Chondrocyte (in vitro differentiated cells): Measurements from ENCODE around the gene MALT1. TPM values are rescaled to one million over a fixed set of nuclear protein-coding genes. Genes with fewer than 3 reads are reported as not detected.
"Not testable (repeated sequence)": the region's sequence is repeated elsewhere in the genome, so short reads cannot be mapped to it uniquely, and the experiment has no call there.

Experiments used
- DNase-seq: peaks from one replicate; pipeline ENCODE4 v3.0.0; 2021; ENCODE audit warnings: mixed read lengths, low spot score
- H3K27ac Mint-ChIP-seq: one replicate; pipeline ENCODE4 v1.8.0; 2021; ENCODE audit warnings: mild to moderate bottlenecking, moderate library complexity, mixed read lengths; ENCODE audit not compliant: unreplicated experiment
- H3K27me3 Mint-ChIP-seq: 2 replicates; pipeline ENCODE4 v1.8.0; 2021; ENCODE audit warnings: low read depth, mixed read lengths
- H3K36me3 Mint-ChIP-seq: 2 replicates; pipeline ENCODE4 v1.8.0; 2021; ENCODE audit warnings: low read depth, mixed read lengths
- H3K4me1 Mint-ChIP-seq: 2 replicates; pipeline ENCODE4 v1.8.0; 2021; ENCODE audit warnings: low read depth, mild to moderate bottlenecking, mixed read lengths
- H3K4me3 Mint-ChIP-seq: one replicate; pipeline ENCODE4 v1.8.0; 2021; ENCODE audit warnings: mild to moderate bottlenecking, moderate library complexity, mixed read lengths; ENCODE audit not compliant: unreplicated experiment
- H3K9me3 Mint-ChIP-seq: 2 replicates; pipeline ENCODE4 v1.8.0; 2021; ENCODE audit warnings: low read depth, mixed read lengths
- CTCF ChIP-seq: fragments of 200-600 bp; sonication (generic); IDR thresholded peaks from 2 replicates; pipeline ENCODE4 v1.5.0; 2021; ENCODE audit warnings: antibody characterized with exemption, mild to moderate bottlenecking, moderate library complexity
- total RNA-seq: library from RNA; stranded (reverse); gene quantifications from 3 replicates; pipeline ENCODE4 v1.2.1, GENCODE V29; 2021

The MALT1 gene
- total RNA-seq, 1 donor from 2014 or later: 17.4 TPM

GRCh38 chr18:58772161-58772560, 100.9 kb downstream of the MALT1 start:
- Mint-ChIP-seq H3K9me3 (no peaks in the 10 kb centered on the region), H3K4me1 (peaks cover 14% of the 10 kb centered on the region), H3K36me3 (no peaks in the 10 kb centered on the region), H3K4me3 (no peak overlapping the region), H3K27ac (no peak overlapping the region), H3K27me3 (no peaks in the 10 kb centered on the region)
- TF ChIP-seq CTCF: no peak
- DNase-seq: no peak

GRCh38 chr18:58776084-58776483, 104.8 kb downstream of the MALT1 start:
- Mint-ChIP-seq H3K4me3 (no peak overlapping the region), H3K4me1 (peaks cover 8% of the 10 kb centered on the region), H3K9me3 (no peaks in the 10 kb centered on the region), H3K27ac (no peak overlapping the region), H3K36me3 (peaks cover 1% of the 10 kb centered on the region), H3K27me3 (no peaks in the 10 kb centered on the region)
- TF ChIP-seq CTCF: no peak
- no peak for DNase-seq

- not testable (repeated sequence) for H3K9me3 Mint-ChIP-seq, H3K4me3 Mint-ChIP-seq, DNase-seq, H3K27ac Mint-ChIP-seq, H3K27me3 Mint-ChIP-seq, H3K36me3 Mint-ChIP-seq
- H3K4me1 Mint-ChIP-seq: peaks cover 12% of the 10 kb centered on the region
These were observed 105.3 kb downstream of the MALT1 start for GRCh38 chr18:58776541-58776940.

GRCh38 chr18:58777471-58777870, 106.2 kb downstream of the MALT1 start:
- H3K4me1 Mint-ChIP-seq: peaks cover 18% of the 10 kb centered on the region
- no peak overlapping the region for H3K4me3 Mint-ChIP-seq
- no peak for DNase-seq
- no peaks in the 10 kb centered on the region for H3K9me3 Mint-ChIP-seq
- no peaks in the 10 kb centered on the region for H3K27me3 Mint-ChIP-seq
- no peak for TF ChIP-seq CTCF
- H3K36me3 Mint-ChIP-seq: peaks cover 1% of the 10 kb centered on the region
- H3K27ac Mint-ChIP-seq: no peak overlapping the region

DNA sequence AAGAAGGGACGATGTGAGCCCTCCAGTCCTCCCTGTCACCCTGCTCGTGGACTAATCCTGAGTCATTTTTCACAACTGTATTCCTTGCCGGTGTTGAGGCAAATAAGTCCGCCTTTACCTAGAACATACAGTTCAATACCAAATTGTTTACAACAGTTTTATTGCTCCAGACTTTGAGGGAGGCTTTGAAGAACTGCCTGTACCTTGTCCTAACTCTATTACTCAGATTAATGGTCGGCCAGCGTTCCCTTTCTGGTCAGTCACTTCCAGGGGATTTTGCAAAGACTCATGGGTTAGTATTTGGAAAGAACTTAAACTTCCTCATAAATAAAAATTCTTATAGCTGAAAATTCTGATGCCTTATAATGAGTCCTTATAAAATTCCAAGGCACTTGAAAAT, 108.3 kb downstream of the MALT1 start:
- TF ChIP-seq CTCF: no peak
- DNase-seq: no peak
- no peak overlapping the region for H3K4me3 Mint-ChIP-seq
- no peak overlapping the region for H3K27ac Mint-ChIP-seq
- no peaks in the 10 kb centered on the region for H3K9me3 Mint-ChIP-seq
- peaks cover 1% of the 10 kb centered on the region for H3K36me3 Mint-ChIP-seq
- peaks cover 26% of the 10 kb centered on the region for H3K4me1 Mint-ChIP-seq
- no peaks in the 10 kb centered on the region for H3K27me3 Mint-ChIP-seq

GRCh38 chr18:58780045-58780444, 108.8 kb downstream of the MALT1 start:
- Mint-ChIP-seq H3K4me1 (peaks cover 30% of the 10 kb centered on the region), H3K4me3 (no peak overlapping the region), H3K27me3 (no peaks in the 10 kb centered on the region), H3K27ac (no peak overlapping the region), H3K9me3 (no peaks in the 10 kb centered on the region), H3K36me3 (peaks cover 1% of the 10 kb centered on the region)
- DNase-seq: no peak
- no peak for TF ChIP-seq CTCF
